PC-9 (cell line): ENCODE results near the gene CCNA1. TPM values are rescaled to one million over a fixed set of nuclear protein-coding genes. Genes with fewer than 3 reads are reported as not detected.
A peak's percentile ranks its signal among the peaks of the same experiment; 100 is the strongest.

Source experiments
- BruUV-seq: library from RNA; stranded (reverse); fragments of 400-500 nt; replicated peaks from 2 replicates; lab custom pipeline; 2021; lab: Mats Ljungman, UMichigan
- CTCF ChIA-PET: fragments of 300-600 bp; sonication (Branson Sonifier 250); formaldehyde crosslinking; loops from one replicate; lab custom pipeline; 2022; ENCODE audit warnings: antibody characterized with exemption; lab: Charles Lee
- POLR2A ChIA-PET: fragments of 300-600 bp; sonication (Branson Sonifier 250); formaldehyde crosslinking; loops from one replicate; lab custom pipeline; 2022; ENCODE audit warnings: antibody characterized with exemption; ENCODE audit not compliant: unreplicated experiment; lab: Charles Lee
- DNase-seq, 2 experiments: peaks; one replicate each; pipeline versions ENCODE4 v3.0.0 to v3.0.0-alpha.2; 2015 to 2022; ENCODE audit warnings: mixed read lengths in 1 of 2
- H2AFZ ChIP-seq: fragments of 200-600 bp; sonication (generic); 2 replicates; pipeline ENCODE4 v1.8.1; 2017; ENCODE audit warnings: antibody characterized with exemption
- H3F3A ChIP-seq: fragments of 200-600 bp; sonication (generic); 2 replicates; pipeline ENCODE4 v1.8.1; 2017; ENCODE audit warnings: antibody characterized with exemption, mild to moderate bottlenecking, low read depth; ENCODE audit not compliant: insufficient read depth
- H3K27ac ChIP-seq: fragments of 200-600 bp; sonication (generic); 2 replicates; pipeline ENCODE4 v1.6.1; 2016; ENCODE audit warnings: mixed run types
- H3K27me3 ChIP-seq: fragments of 200-600 bp; sonication (generic); 2 replicates; pipeline ENCODE4 v1.6.1; 2016; ENCODE audit warnings: low read depth, mixed run types; ENCODE audit not compliant: insufficient read depth
- H3K36me3 ChIP-seq: fragments of 200-600 bp; sonication (generic); 2 replicates; pipeline ENCODE4 v1.6.1; 2016; ENCODE audit warnings: low read depth, mixed run types
- H3K4me1 ChIP-seq: fragments of 200-600 bp; sonication (generic); replicated peaks from 2 replicates; pipeline ENCODE4 v1.6.1; 2016; ENCODE audit warnings: mixed run types; ENCODE audit not compliant: insufficient read depth
- H3K4me2 ChIP-seq: fragments of 200-600 bp; sonication (generic); 2 replicates; pipeline ENCODE4 v1.6.1; 2017; ENCODE audit warnings: mixed run types
- H3K4me3 ChIP-seq: fragments of 200-600 bp; sonication (generic); 2 replicates; pipeline ENCODE4 v1.6.1; 2016; ENCODE audit warnings: mixed run types
- H3K79me2 ChIP-seq: fragments of 200-600 bp; sonication (generic); 2 replicates; pipeline ENCODE4 v1.6.1; 2017; ENCODE audit warnings: low read depth, mixed run types
- H3K9me2 ChIP-seq: fragments of 200-600 bp; sonication (generic); 2 replicates; pipeline ENCODE4 v1.8.1; 2017; ENCODE audit warnings: mild to moderate bottlenecking; ENCODE audit not compliant: insufficient read depth
- H3K9me3 ChIP-seq: fragments of 200-600 bp; sonication (generic); 2 replicates; pipeline ENCODE4 v1.8.1; 2016; ENCODE audit warnings: low read depth; ENCODE audit not compliant: insufficient read depth
- H4K20me1 ChIP-seq: fragments of 200-600 bp; sonication (generic); 2 replicates; pipeline ENCODE4 v1.8.1; 2017; ENCODE audit not compliant: insufficient read depth
- EZH2 ChIP-seq: fragments of 200-600 bp; sonication (generic); IDR thresholded peaks from 2 replicates; pipeline ENCODE4 v1.8.0; 2017; ENCODE audit warnings: antibody characterized with exemption, low read depth
- intact Hi-C: fragments of 100-400 bp; cut with micrococcal nuclease; formaldehyde crosslinking; loops from one replicate; pipeline ENCODE4 v1.10.0; 2022; ENCODE audit not compliant: unreplicated experiment
- total RNA-seq: library from RNA; stranded (reverse); gene quantifications from 2 replicates; pipeline ENCODE4 v1.2.3, GENCODE V29; 2021
- TF ChIP-seq, protein P1 (sequence below): fragments of 200-600 bp; sonication (generic); conservative IDR thresholded peaks from 2 replicates; pipeline ENCODE4 v1.6.1; 2017; ENCODE audit warnings: mixed run types, antibody characterized with exemption, mild to moderate bottlenecking, moderate library complexity

The CCNA1 gene
- total RNA-seq, 1 experiment from 2014 or later, result not detected

GRCh38 chr13:36461506-36461905 is 29.2 kb downstream of the CCNA1 start:
- no peaks in the 10 kb centered on the region for H3K9me3 ChIP-seq
- H3K27ac ChIP-seq, result no peak overlapping the region
- ChIA-PET CTCF (no interaction called here), POLR2A (interaction anchor here (0.6 kb wide), 1 partner anchor 385 kb away, joined by 5 read pairs; no protein-coding TSS in a partner anchor)
- H3K27me3 ChIP-seq, result no peaks in the 10 kb centered on the region
- H3K4me3 ChIP-seq, result no peak overlapping the region
- intact Hi-C loops, result no loop called here
- no peaks in the 10 kb centered on the region for H3K79me2 ChIP-seq
- H2AFZ ChIP-seq, result no peak overlapping the region
- no peaks in the 10 kb centered on the region for H4K20me1 ChIP-seq
- TF ChIP-seq, protein P1, sequence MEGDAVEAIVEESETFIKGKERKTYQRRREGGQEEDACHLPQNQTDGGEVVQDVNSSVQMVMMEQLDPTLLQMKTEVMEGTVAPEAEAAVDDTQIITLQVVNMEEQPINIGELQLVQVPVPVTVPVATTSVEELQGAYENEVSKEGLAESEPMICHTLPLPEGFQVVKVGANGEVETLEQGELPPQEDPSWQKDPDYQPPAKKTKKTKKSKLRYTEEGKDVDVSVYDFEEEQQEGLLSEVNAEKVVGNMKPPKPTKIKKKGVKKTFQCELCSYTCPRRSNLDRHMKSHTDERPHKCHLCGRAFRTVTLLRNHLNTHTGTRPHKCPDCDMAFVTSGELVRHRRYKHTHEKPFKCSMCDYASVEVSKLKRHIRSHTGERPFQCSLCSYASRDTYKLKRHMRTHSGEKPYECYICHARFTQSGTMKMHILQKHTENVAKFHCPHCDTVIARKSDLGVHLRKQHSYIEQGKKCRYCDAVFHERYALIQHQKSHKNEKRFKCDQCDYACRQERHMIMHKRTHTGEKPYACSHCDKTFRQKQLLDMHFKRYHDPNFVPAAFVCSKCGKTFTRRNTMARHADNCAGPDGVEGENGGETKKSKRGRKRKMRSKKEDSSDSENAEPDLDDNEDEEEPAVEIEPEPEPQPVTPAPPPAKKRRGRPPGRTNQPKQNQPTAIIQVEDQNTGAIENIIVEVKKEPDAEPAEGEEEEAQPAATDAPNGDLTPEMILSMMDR, result no peak
- TF ChIP-seq EZH2, result no peak
- no peaks in the 10 kb centered on the region for H3K9me2 ChIP-seq
- H3F3A ChIP-seq, result no peaks in the 10 kb centered on the region
- BruUV-seq, result no TSS peak
- no peaks in the 10 kb centered on the region for H3K4me1 ChIP-seq
- no peak for DNase-seq
- no peak overlapping the region for H3K4me2 ChIP-seq
- no peaks in the 10 kb centered on the region for H3K36me3 ChIP-seq

DNA sequence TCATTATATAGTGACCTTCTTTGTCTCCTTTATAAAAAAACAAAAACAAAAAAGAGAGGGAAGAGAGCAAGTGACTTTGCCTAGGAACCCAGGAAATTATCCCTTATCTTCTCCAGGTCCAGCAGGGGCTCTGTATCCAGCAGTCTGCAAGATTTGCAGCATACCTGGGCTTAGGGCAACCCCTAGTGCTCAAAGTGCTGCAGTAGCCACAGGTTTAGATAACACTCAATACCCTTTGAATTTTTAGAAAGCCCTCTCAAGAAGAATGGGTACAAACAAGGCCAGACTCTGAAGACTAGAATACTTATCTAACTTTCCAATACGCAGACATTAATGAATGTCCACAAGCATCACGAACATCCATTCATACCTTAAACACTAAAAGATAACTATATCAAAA is 43.2 kb downstream of the CCNA1 start:
- Histone ChIP-seq H3K4me1 (no peaks in the 10 kb centered on the region), H3K9me3 (no peaks in the 10 kb centered on the region), H3K79me2 (no peaks in the 10 kb centered on the region), H3K4me3 (no peak overlapping the region), H3K27ac (no peak overlapping the region), H3K36me3 (no peaks in the 10 kb centered on the region), H3F3A (no peaks in the 10 kb centered on the region), H3K27me3 (no peaks in the 10 kb centered on the region), H3K4me2 (no peak overlapping the region), H2AFZ (no peak overlapping the region), H3K9me2 (no peaks in the 10 kb centered on the region), H4K20me1 (no peaks in the 10 kb centered on the region)
- ChIA-PET CTCF (no interaction called here), POLR2A (no interaction called here)
- intact Hi-C loops, result no loop called here
- no TSS peak for BruUV-seq
- DNase-seq, result peak; percentile 1 to 45
- no peak for TF ChIP-seq EZH2
- TF ChIP-seq, protein P1, result peak; percentile 73

- ChIA-PET CTCF (no interaction called here), POLR2A (no interaction called here)
- Histone ChIP-seq H3K9me2 (no peaks in the 10 kb centered on the region), H2AFZ (no peak overlapping the region), H3K4me1 (no peaks in the 10 kb centered on the region), H3K9me3 (no peaks in the 10 kb centered on the region), H3K4me2 (no peak overlapping the region), H3K27me3 (no peaks in the 10 kb centered on the region), H4K20me1 (no peaks in the 10 kb centered on the region), H3K79me2 (no peaks in the 10 kb centered on the region), H3K4me3 (no peak overlapping the region), H3K36me3 (no peaks in the 10 kb centered on the region), H3K27ac (no peak overlapping the region), H3F3A (no peaks in the 10 kb centered on the region)
- TF ChIP-seq, protein P1, result no peak
- TF ChIP-seq EZH2, result no peak
- no peak for DNase-seq
- intact Hi-C loops, result no loop called here
- BruUV-seq, result no TSS peak
Observed at GRCh38 chr13:36476661-36477060, 44.4 kb downstream of the CCNA1 start.
